OCI-LY7 (cell line): ENCODE measurements around the gene ULK1.

Experiments
- EZH2phosphoT487 ChIP-seq: fragments of 200-600 bp; sonication (generic); IDR thresholded peaks from 2 replicates; pipeline ENCODE4 v1.6.1; 2018; ENCODE audit warnings: low read depth, borderline replicate concordance, mild to moderate bottlenecking, mixed run types, antibody characterized with exemption, low read length, moderate library complexity, mixed read lengths
- TF ChIP-seq, protein P1 (sequence below): fragments of 200-600 bp; sonication (generic); conservative IDR thresholded peaks from 2 replicates; pipeline ENCODE4 v1.5.1; 2014; ENCODE audit warnings: mild to moderate bottlenecking, antibody characterized with exemption, low read length, moderate library complexity, mixed read lengths

DNA sequence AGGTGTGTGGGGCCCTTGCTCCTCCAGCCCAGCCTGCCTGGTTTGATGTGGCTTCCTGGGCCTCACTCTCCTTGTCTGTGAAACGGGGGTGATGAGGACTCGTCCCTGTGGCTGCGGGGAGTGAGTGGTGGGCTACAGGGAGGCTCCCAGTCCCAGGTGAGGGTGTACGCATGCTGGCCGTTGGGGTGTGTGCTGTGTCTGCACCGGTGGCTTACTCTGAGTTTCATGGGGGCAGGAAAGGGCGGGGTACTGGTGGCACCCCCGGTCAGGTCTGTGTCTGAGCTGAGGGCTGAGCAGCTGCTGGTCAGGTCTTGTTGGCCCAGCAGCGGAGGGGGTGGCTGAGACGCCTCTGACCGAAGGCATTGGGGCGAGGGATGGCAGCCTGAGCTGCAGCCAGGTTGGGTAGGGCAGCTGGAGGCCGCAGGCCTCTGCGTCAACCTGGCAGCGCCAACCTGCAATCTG, 11.2 kb downstream of the ULK1 start:
- TF ChIP-seq, protein P1, sequence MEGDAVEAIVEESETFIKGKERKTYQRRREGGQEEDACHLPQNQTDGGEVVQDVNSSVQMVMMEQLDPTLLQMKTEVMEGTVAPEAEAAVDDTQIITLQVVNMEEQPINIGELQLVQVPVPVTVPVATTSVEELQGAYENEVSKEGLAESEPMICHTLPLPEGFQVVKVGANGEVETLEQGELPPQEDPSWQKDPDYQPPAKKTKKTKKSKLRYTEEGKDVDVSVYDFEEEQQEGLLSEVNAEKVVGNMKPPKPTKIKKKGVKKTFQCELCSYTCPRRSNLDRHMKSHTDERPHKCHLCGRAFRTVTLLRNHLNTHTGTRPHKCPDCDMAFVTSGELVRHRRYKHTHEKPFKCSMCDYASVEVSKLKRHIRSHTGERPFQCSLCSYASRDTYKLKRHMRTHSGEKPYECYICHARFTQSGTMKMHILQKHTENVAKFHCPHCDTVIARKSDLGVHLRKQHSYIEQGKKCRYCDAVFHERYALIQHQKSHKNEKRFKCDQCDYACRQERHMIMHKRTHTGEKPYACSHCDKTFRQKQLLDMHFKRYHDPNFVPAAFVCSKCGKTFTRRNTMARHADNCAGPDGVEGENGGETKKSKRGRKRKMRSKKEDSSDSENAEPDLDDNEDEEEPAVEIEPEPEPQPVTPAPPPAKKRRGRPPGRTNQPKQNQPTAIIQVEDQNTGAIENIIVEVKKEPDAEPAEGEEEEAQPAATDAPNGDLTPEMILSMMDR, result no peak
- TF ChIP-seq EZH2phosphoT487, result no peak
